Neuron (in vitro differentiated cells): ENCODE results near the gene FNDC3B.

ENCODE experiments used
- H2AFZ ChIP-seq: one replicate; pipeline ENCODE4 v1.6.1; 2013; ENCODE audit warnings: low read depth, mild to moderate bottlenecking, inconsistent platforms, low read length, moderate library complexity
- H3K27me3 ChIP-seq: one replicate; pipeline ENCODE4 v1.6.1; 2013; ENCODE audit warnings: low read length; ENCODE audit not compliant: insufficient read depth
- H3K36me3 ChIP-seq: one replicate; pipeline ENCODE4 v1.6.1; 2013; ENCODE audit warnings: low read length; ENCODE audit not compliant: insufficient read depth
- H3K4me1 ChIP-seq: one replicate; pipeline ENCODE4 v1.6.1; 2013; ENCODE audit warnings: low read length; ENCODE audit not compliant: insufficient read depth
- H3K4me3 ChIP-seq: 2 replicates; pipeline ENCODE4 v1.5.1; 2013; ENCODE audit warnings: mild to moderate bottlenecking, low read length, moderate library complexity
- H3K9me3 ChIP-seq: one replicate; pipeline ENCODE4 v1.6.1; 2013; ENCODE audit warnings: low read length

Gene FNDC3B

GRCh38 chr3:172158741-172159140 is 119.4 kb downstream of the FNDC3B start:
- H3K4me3 ChIP-seq: no peak overlapping the region
- H3K4me1 ChIP-seq: peaks cover 27% of the 10 kb centered on the region
- no peaks in the 10 kb centered on the region for H3K36me3 ChIP-seq
- no peaks in the 10 kb centered on the region for H3K27me3 ChIP-seq
- H2AFZ ChIP-seq: no peak overlapping the region
- no peaks in the 10 kb centered on the region for H3K9me3 ChIP-seq

- peaks cover 23% of the 10 kb centered on the region for H3K4me1 ChIP-seq
- no peaks in the 10 kb centered on the region for H3K9me3 ChIP-seq
- H2AFZ ChIP-seq: no peak overlapping the region
- no peaks in the 10 kb centered on the region for H3K36me3 ChIP-seq
- H3K4me3 ChIP-seq: no peak overlapping the region
- no peaks in the 10 kb centered on the region for H3K27me3 ChIP-seq
Measured at GRCh38 chr3:172159376-172159775, 120.0 kb downstream of the FNDC3B start.

GRCh38 chr3:172159962-172160538 is 120.7 kb downstream of the FNDC3B start:
- H3K36me3 ChIP-seq: no peaks in the 10 kb centered on the region
- no peak overlapping the region for H2AFZ ChIP-seq
- H3K27me3 ChIP-seq: no peaks in the 10 kb centered on the region
- H3K4me1 ChIP-seq: peaks cover 16% of the 10 kb centered on the region
- no peak overlapping the region for H3K4me3 ChIP-seq
- H3K9me3 ChIP-seq: no peaks in the 10 kb centered on the region

- Histone ChIP-seq H3K36me3 (no peaks in the 10 kb centered on the region), H3K4me1 (peaks cover 4% of the 10 kb centered on the region), H3K27me3 (no peaks in the 10 kb centered on the region), H3K4me3 (no peak overlapping the region), H2AFZ (no peak overlapping the region), H3K9me3 (no peaks in the 10 kb centered on the region)
Measured at GRCh38 chr3:172161133-172161789, 121.9 kb downstream of the FNDC3B start.

GRCh38 chr3:172161959-172162358 is 122.6 kb downstream of the FNDC3B start:
- Histone ChIP-seq H3K9me3 (no peaks in the 10 kb centered on the region), H3K27me3 (no peaks in the 10 kb centered on the region), H3K36me3 (no peaks in the 10 kb centered on the region), H3K4me3 (no peak overlapping the region), H3K4me1 (no peaks in the 10 kb centered on the region), H2AFZ (no peak overlapping the region)

- H2AFZ ChIP-seq: no peak overlapping the region
- H3K27me3 ChIP-seq: no peaks in the 10 kb centered on the region
- no peak overlapping the region for H3K4me3 ChIP-seq
- no peaks in the 10 kb centered on the region for H3K9me3 ChIP-seq
- no peaks in the 10 kb centered on the region for H3K36me3 ChIP-seq
- H3K4me1 ChIP-seq: no peaks in the 10 kb centered on the region
Measured at GRCh38 chr3:172163320-172163719, 123.9 kb downstream of the FNDC3B start.

- Histone ChIP-seq H3K9me3 (no peaks in the 10 kb centered on the region), H3K4me3 (no peak overlapping the region), H3K36me3 (no peaks in the 10 kb centered on the region), H3K4me1 (peaks cover 10% of the 10 kb centered on the region), H2AFZ (no peak overlapping the region), H3K27me3 (no peaks in the 10 kb centered on the region)
Measured at GRCh38 chr3:172164620-172165362, 125.4 kb downstream of the FNDC3B start.

GRCh38 chr3:172166261-172166660 is 126.9 kb downstream of the FNDC3B start:
- no peak overlapping the region for H3K4me3 ChIP-seq
- peaks cover 25% of the 10 kb centered on the region for H3K4me1 ChIP-seq
- no peaks in the 10 kb centered on the region for H3K27me3 ChIP-seq
- H2AFZ ChIP-seq: no peak overlapping the region
- H3K9me3 ChIP-seq: no peaks in the 10 kb centered on the region
- no peaks in the 10 kb centered on the region for H3K36me3 ChIP-seq

- Histone ChIP-seq H3K4me1 (peaks cover 31% of the 10 kb centered on the region), H2AFZ (no peak overlapping the region), H3K36me3 (no peaks in the 10 kb centered on the region), H3K27me3 (no peaks in the 10 kb centered on the region), H3K4me3 (no peak overlapping the region), H3K9me3 (no peaks in the 10 kb centered on the region)
Measured at GRCh38 chr3:172166890-172167289, 127.5 kb downstream of the FNDC3B start.

GRCh38 chr3:172167892-172168648 is 128.7 kb downstream of the FNDC3B start:
- Histone ChIP-seq H3K27me3 (no peaks in the 10 kb centered on the region), H3K4me1 (peaks cover 32% of the 10 kb centered on the region), H3K36me3 (no peaks in the 10 kb centered on the region), H3K9me3 (no peaks in the 10 kb centered on the region), H3K4me3 (no peak overlapping the region), H2AFZ (no peak overlapping the region)

GRCh38 chr3:172170073-172170709 is 130.8 kb downstream of the FNDC3B start:
- Histone ChIP-seq H3K4me1 (peaks cover 46% of the 10 kb centered on the region), H3K27me3 (no peaks in the 10 kb centered on the region), H3K36me3 (no peaks in the 10 kb centered on the region), H2AFZ (no peak overlapping the region), H3K9me3 (no peaks in the 10 kb centered on the region), H3K4me3 (no peak overlapping the region)

GRCh38 chr3:172170841-172171240 is 131.5 kb downstream of the FNDC3B start:
- H3K27me3 ChIP-seq: no peaks in the 10 kb centered on the region
- H3K4me1 ChIP-seq: peaks cover 51% of the 10 kb centered on the region
- H3K36me3 ChIP-seq: no peaks in the 10 kb centered on the region
- no peak overlapping the region for H3K4me3 ChIP-seq
- no peaks in the 10 kb centered on the region for H3K9me3 ChIP-seq
- no peak overlapping the region for H2AFZ ChIP-seq
